ENCODE results near the gene PTCH1. TPM values are rescaled to one million over a fixed set of nuclear protein-coding genes. Genes with fewer than 3 reads are reported as not detected.

Gene PTCH1
- total RNA-seq: 10 to 100 TPM; 12.6 to 19.2 TPM

GRCh38 chr9:95516734-95517558 is at the start of gene PTCH1:
PTCH1 (minus strand) TSS chr9:95516971.
- ATAC-seq (ENCODE audit: insufficient number of reproducible peaks, low FRiP score, low read depth) (peak; percentile 61), DNase-seq (ENCODE audit: low spot score) (no peak)
- peaks cover 8 to 15% of the 10 kb centered on the region in 2 donors for H3K4me1 ChIP-seq (ENCODE audit: control insufficient read depth in 1 of 2, low read depth in 2 of 2)

GRCh38 chr9:95565982-95566381 is 49.2 kb upstream of the PTCH1 start:
- Histone ChIP-seq H3K4me1 (ENCODE audit: control insufficient read depth in 1 of 2, low read depth in 2 of 2) (no peaks in the 10 kb centered on the region), H3K27ac (no peak overlapping the region), H3K27me3 (replicated peaks; ENCODE audit: insufficient read depth) (no peaks in the 10 kb centered on the region), H3K36me3 (no peaks in the 10 kb centered on the region), H3K9me3 (no peaks in the 10 kb centered on the region), H3K4me3 (no peak overlapping the region)
- TF ChIP-seq CTCF (IDR thresholded peaks at IDR 0.05): no peak
- ATAC-seq (ENCODE audit: insufficient number of reproducible peaks, low FRiP score, low read depth): no peak
- no peak for DNase-seq (ENCODE audit: low spot score)

More at GRCh38 chr9:95516734-95517558, at the start of gene PTCH1:
- H3K27me3 ChIP-seq (replicated peaks; ENCODE audit: insufficient read depth): no peaks in the 10 kb centered on the region
- H3K4me3 ChIP-seq: peak within 1 kb of the TSS; percentile 86
- no peaks in the 10 kb centered on the region for H3K9me3 ChIP-seq
- H3K36me3 ChIP-seq: no peaks in the 10 kb centered on the region
- peak within 1 kb of the TSS; percentile 2 to 49 for H3K27ac ChIP-seq
- TF ChIP-seq CTCF (IDR thresholded peaks at IDR 0.05): no peak

- no peak for TF ChIP-seq CTCF (IDR thresholded peaks at IDR 0.05)
- no peak overlapping the region for H3K27ac ChIP-seq
- ATAC-seq (ENCODE audit: insufficient number of reproducible peaks, low FRiP score, low read depth) (no peak), DNase-seq (ENCODE audit: low spot score) (no peak)
- H3K36me3 ChIP-seq: no peaks in the 10 kb centered on the region
- no peak overlapping the region for H3K4me3 ChIP-seq
- no peaks in the 10 kb centered on the region for H3K27me3 ChIP-seq (replicated peaks; ENCODE audit: insufficient read depth)
- H3K4me1 ChIP-seq (ENCODE audit: control insufficient read depth in 1 of 2, low read depth in 2 of 2): no peaks in the 10 kb centered on the region
- H3K9me3 ChIP-seq: no peaks in the 10 kb centered on the region
Observed at GRCh38 chr9:95561913-95562312, 45.1 kb upstream of the PTCH1 start.

- no peaks in the 10 kb centered on the region for H3K36me3 ChIP-seq
- TF ChIP-seq CTCF (IDR thresholded peaks at IDR 0.05): no peak
- H3K27me3 ChIP-seq (replicated peaks; ENCODE audit: insufficient read depth): peaks cover 3% of the 10 kb centered on the region
- no peaks in the 10 kb centered on the region for H3K4me1 ChIP-seq (ENCODE audit: control insufficient read depth in 1 of 2, low read depth in 2 of 2)
- no peaks in the 10 kb centered on the region for H3K9me3 ChIP-seq
- no peak for DNase-seq (ENCODE audit: low spot score)
- H3K27ac ChIP-seq: no peak overlapping the region
- no peak overlapping the region for H3K4me3 ChIP-seq
- no peak for ATAC-seq (ENCODE audit: insufficient number of reproducible peaks, low FRiP score, low read depth)
Observed at GRCh38 chr9:95557142-95557541, 40.4 kb upstream of the PTCH1 start.

- DNase-seq (ENCODE audit: low spot score): no peak
- Histone ChIP-seq H3K4me1 (ENCODE audit: control insufficient read depth in 1 of 2, low read depth in 2 of 2) (no peaks in the 10 kb centered on the region), H3K27ac (no peak overlapping the region), H3K27me3 (replicated peaks; ENCODE audit: insufficient read depth) (peaks cover 3% of the 10 kb centered on the region), H3K4me3 (no peak overlapping the region), H3K36me3 (no peaks in the 10 kb centered on the region), H3K9me3 (no peaks in the 10 kb centered on the region)
- TF ChIP-seq CTCF (IDR thresholded peaks at IDR 0.05): no peak
- ATAC-seq (ENCODE audit: insufficient number of reproducible peaks, low FRiP score, low read depth): no peak
Observed at GRCh38 chr9:95556521-95556920, 39.8 kb upstream of the PTCH1 start.

All from thoracic aorta (tissue), 2 donors.